GM23338 (cell line): ENCODE data around the gene SLC8A3. TPM values are rescaled to one million over a fixed set of nuclear protein-coding genes. Genes with fewer than 3 reads are reported as not detected.

Source experiments
- ATAC-seq: fragments of 200-7000 bp; cut with Tn5 transposase; 3 replicates; pipeline ENCODE4 v1.9.1; 2020
- DNase-seq: peaks from one replicate; pipeline ENCODE4 v3.0.0-alpha.2; 2015; ENCODE audit warnings: low spot score
- H2AFZ ChIP-seq: fragments of 200-600 bp; sonication (generic); 2 replicates; pipeline ENCODE4 v1.8.0; 2016; ENCODE audit warnings: antibody characterized with exemption, mild to moderate bottlenecking, moderate library complexity
- H3F3A ChIP-seq: fragments of 200-600 bp; sonication (generic); replicated peaks from 2 replicates; pipeline ENCODE4 v1.8.0; 2017; ENCODE audit warnings: antibody characterized with exemption, mixed run types, low read depth
- H3K27ac ChIP-seq: fragments of 200-600 bp; sonication (generic); 2 replicates; pipeline ENCODE4 v1.6.1; 2016; ENCODE audit warnings: low read depth
- H3K27me3 ChIP-seq: fragments of 200-600 bp; sonication (generic); 2 replicates; pipeline ENCODE4 v1.8.0; 2016; ENCODE audit warnings: mild to moderate bottlenecking, mixed run types, moderate library complexity; ENCODE audit not compliant: insufficient read depth
- H3K36me3 ChIP-seq: fragments of 200-600 bp; sonication (generic); 2 replicates; pipeline ENCODE4 v1.8.0; 2016; ENCODE audit warnings: mild to moderate bottlenecking; ENCODE audit not compliant: insufficient read depth
- H3K4me1 ChIP-seq: fragments of 200-600 bp; sonication (generic); 2 replicates; pipeline ENCODE4 v1.8.0; 2016; ENCODE audit warnings: mild to moderate bottlenecking, moderate library complexity; ENCODE audit not compliant: insufficient read depth
- H3K4me2 ChIP-seq: fragments of 200-600 bp; sonication (generic); 2 replicates; pipeline ENCODE4 v1.7.1; 2017; ENCODE audit warnings: mixed run types
- H3K4me3 ChIP-seq: fragments of 200-600 bp; sonication (generic); 2 replicates; pipeline ENCODE4 v1.6.1; 2016; ENCODE audit warnings: mixed run types
- H3K79me2 ChIP-seq: fragments of 200-600 bp; sonication (generic); replicated peaks from 2 replicates; pipeline ENCODE4 v1.8.0; 2017; ENCODE audit warnings: mild to moderate bottlenecking; ENCODE audit not compliant: insufficient read depth
- H3K9me2 ChIP-seq: fragments of 200-600 bp; sonication (generic); 2 replicates; pipeline ENCODE4 v1.8.0; 2017; ENCODE audit not compliant: insufficient read depth
- H4K20me1 ChIP-seq: fragments of 200-600 bp; sonication (generic); replicated peaks from 2 replicates; pipeline ENCODE4 v1.8.0; 2017; ENCODE audit warnings: mild to moderate bottlenecking; ENCODE audit not compliant: insufficient read depth
- H3K27ac Mint-ChIP-seq: 2 replicates; pipeline ENCODE4 v1.8.0; 2020; ENCODE audit warnings: inconsistent platforms, mild to moderate bottlenecking, moderate library complexity, mixed read lengths
- H3K27me3 Mint-ChIP-seq: 3 replicates; pipeline ENCODE4 v1.8.0; 2022; ENCODE audit warnings: low read depth, mild to moderate bottlenecking, moderate library complexity, mixed read lengths, inconsistent platforms; ENCODE audit not compliant: insufficient read depth, poor library complexity
- H3K36me3 Mint-ChIP-seq: 3 replicates; pipeline ENCODE4 v1.8.0; 2021; ENCODE audit warnings: low read depth, mild to moderate bottlenecking, inconsistent platforms, moderate library complexity, mixed read lengths
- H3K4me1 Mint-ChIP-seq: 3 replicates; pipeline ENCODE4 v1.8.0; 2020; ENCODE audit warnings: mild to moderate bottlenecking, inconsistent platforms, mixed read lengths
- H3K4me3 Mint-ChIP-seq: 3 replicates; pipeline ENCODE4 v1.8.0; 2021; ENCODE audit warnings: moderate library complexity, mild to moderate bottlenecking, inconsistent platforms, mixed read lengths
- H3K9me3 Mint-ChIP-seq: 3 replicates; pipeline ENCODE4 v1.8.0; 2020; ENCODE audit warnings: moderate library complexity, mild to moderate bottlenecking, inconsistent platforms, mixed read lengths
- EZH2 ChIP-seq: fragments of 200-600 bp; sonication (generic); IDR thresholded peaks from one replicate; pipeline ENCODE4 v1.8.0; 2017; ENCODE audit warnings: antibody characterized with exemption, mild to moderate bottlenecking, low read depth; ENCODE audit not compliant: unreplicated experiment
- EZH2phosphoT487 ChIP-seq: fragments of 200-600 bp; sonication (generic); IDR thresholded peaks from one replicate; pipeline ENCODE4 v1.8.1; 2018; ENCODE audit warnings: antibody characterized with exemption; ENCODE audit not compliant: unreplicated experiment
- polyA plus RNA-seq: library from polyadenylated mRNA; unstranded; fragments of >200 nt; fragmentation: Nextera tagmentation; extraction: Ambion mirVana; gene quantifications from 2 replicates; pipeline ENCODE4 v1.2.1, GENCODE V29; 2016
- total RNA-seq: library from RNA; depleted of rRNA; stranded (reverse); fragments of >200 nt; shearing (Covaris generic); gene quantifications from 2 replicates; pipeline ENCODE4 v1.2.3, GENCODE V29; 2014
- TF ChIP-seq, protein P1 (sequence below): fragments of 250-450 bp; sonication (Bioruptor Pico); IDR thresholded peaks from 2 replicates; pipeline ENCODE4 v1.5.0; 2020; ENCODE audit warnings: mild to moderate bottlenecking, moderate library complexity
- TF ChIP-seq, protein P2 (sequence below): IDR thresholded peaks from one replicate; pipeline ENCODE4 v1.6.1; 2018; ENCODE audit warnings: antibody characterized with exemption; ENCODE audit not compliant: unreplicated experiment
- TF ChIP-seq, protein P3 (sequence below), 2 experiments: fragments of 200-600 bp in 1 of 2; sonication (generic) in 1 of 2; conservative IDR thresholded peaks; 2 replicates each; pipeline versions ENCODE4 v1.5.1 to v1.6.1; 2016 to 2017; ENCODE audit warnings: antibody characterized with exemption in 2 of 2, low read depth in 2 of 2, mild to moderate bottlenecking in 2 of 2, moderate library complexity in 1 of 2

Gene SLC8A3
- total and polyA plus RNA-seq, 2 experiments from 2014 or later: 0.82 to 2.0 TPM

DNA sequence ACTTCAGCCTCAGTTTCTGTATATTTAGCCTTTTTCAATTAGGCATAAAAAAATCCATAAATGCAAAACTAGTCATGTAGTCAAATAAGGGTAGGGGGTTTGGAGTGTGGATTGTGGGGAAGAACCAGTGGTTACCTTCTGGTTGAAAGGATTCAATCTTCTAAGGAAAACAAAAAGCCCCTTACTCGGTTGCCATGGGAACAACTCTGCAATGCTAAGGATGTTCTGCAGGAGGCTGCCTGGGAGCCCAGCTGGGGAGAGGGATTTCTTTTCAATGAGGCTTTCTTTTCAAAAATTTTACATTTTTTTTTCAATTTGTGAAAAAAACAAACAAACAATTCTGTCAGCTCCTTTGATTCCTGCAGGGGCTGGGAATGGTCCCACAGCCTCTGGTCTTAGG is 67.2 kb downstream of the SLC8A3 start (continued):
- TF ChIP-seq, protein P1, sequence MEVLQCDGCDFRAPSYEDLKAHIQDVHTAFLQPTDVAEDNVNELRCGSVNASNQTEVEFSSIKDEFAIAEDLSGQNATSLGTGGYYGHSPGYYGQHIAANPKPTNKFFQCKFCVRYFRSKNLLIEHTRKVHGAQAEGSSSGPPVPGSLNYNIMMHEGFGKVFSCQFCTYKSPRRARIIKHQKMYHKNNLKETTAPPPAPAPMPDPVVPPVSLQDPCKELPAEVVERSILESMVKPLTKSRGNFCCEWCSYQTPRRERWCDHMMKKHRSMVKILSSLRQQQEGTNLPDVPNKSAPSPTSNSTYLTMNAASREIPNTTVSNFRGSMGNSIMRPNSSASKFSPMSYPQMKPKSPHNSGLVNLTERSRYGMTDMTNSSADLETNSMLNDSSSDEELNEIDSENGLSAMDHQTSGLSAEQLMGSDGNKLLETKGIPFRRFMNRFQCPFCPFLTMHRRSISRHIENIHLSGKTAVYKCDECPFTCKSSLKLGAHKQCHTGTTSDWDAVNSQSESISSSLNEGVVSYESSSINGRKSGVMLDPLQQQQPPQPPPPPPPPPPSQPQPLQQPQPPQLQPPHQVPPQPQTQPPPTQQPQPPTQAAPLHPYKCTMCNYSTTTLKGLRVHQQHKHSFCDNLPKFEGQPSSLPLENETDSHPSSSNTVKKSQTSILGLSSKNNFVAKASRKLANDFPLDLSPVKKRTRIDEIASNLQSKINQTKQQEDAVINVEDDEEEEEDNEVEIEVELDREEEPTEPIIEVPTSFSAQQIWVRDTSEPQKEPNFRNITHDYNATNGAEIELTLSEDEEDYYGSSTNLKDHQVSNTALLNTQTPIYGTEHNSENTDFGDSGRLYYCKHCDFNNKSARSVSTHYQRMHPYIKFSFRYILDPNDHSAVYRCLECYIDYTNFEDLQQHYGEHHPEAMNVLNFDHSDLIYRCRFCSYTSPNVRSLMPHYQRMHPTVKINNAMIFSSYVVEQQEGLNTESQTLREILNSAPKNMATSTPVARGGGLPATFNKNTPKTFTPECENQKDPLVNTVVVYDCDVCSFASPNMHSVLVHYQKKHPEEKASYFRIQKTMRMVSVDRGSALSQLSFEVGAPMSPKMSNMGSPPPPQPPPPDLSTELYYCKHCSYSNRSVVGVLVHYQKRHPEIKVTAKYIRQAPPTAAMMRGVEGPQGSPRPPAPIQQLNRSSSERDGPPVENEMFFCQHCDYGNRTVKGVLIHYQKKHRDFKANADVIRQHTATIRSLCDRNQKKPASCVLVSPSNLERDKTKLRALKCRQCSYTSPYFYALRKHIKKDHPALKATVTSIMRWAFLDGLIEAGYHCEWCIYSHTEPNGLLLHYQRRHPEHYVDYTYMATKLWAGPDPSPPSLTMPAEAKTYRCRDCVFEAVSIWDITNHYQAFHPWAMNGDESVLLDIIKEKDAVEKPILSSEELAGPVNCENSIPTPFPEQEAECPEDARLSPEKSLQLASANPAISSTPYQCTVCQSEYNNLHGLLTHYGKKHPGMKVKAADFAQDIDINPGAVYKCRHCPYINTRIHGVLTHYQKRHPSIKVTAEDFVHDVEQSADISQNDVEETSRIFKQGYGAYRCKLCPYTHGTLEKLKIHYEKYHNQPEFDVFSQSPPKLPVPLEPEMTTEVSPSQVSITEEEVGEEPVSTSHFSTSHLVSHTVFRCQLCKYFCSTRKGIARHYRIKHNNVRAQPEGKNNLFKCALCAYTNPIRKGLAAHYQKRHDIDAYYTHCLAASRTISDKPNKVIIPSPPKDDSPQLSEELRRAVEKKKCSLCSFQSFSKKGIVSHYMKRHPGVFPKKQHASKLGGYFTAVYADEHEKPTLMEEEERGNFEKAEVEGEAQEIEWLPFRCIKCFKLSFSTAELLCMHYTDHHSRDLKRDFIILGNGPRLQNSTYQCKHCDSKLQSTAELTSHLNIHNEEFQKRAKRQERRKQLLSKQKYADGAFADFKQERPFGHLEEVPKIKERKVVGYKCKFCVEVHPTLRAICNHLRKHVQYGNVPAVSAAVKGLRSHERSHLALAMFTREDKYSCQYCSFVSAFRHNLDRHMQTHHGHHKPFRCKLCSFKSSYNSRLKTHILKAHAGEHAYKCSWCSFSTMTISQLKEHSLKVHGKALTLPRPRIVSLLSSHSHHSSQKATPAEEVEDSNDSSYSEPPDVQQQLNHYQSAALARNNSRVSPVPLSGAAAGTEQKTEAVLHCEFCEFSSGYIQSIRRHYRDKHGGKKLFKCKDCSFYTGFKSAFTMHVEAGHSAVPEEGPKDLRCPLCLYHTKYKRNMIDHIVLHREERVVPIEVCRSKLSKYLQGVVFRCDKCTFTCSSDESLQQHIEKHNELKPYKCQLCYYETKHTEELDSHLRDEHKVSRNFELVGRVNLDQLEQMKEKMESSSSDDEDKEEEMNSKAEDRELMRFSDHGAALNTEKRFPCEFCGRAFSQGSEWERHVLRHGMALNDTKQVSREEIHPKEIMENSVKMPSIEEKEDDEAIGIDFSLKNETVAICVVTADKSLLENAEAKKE (CRISPR knock-in tag): no peak
- TF ChIP-seq, protein P2, sequence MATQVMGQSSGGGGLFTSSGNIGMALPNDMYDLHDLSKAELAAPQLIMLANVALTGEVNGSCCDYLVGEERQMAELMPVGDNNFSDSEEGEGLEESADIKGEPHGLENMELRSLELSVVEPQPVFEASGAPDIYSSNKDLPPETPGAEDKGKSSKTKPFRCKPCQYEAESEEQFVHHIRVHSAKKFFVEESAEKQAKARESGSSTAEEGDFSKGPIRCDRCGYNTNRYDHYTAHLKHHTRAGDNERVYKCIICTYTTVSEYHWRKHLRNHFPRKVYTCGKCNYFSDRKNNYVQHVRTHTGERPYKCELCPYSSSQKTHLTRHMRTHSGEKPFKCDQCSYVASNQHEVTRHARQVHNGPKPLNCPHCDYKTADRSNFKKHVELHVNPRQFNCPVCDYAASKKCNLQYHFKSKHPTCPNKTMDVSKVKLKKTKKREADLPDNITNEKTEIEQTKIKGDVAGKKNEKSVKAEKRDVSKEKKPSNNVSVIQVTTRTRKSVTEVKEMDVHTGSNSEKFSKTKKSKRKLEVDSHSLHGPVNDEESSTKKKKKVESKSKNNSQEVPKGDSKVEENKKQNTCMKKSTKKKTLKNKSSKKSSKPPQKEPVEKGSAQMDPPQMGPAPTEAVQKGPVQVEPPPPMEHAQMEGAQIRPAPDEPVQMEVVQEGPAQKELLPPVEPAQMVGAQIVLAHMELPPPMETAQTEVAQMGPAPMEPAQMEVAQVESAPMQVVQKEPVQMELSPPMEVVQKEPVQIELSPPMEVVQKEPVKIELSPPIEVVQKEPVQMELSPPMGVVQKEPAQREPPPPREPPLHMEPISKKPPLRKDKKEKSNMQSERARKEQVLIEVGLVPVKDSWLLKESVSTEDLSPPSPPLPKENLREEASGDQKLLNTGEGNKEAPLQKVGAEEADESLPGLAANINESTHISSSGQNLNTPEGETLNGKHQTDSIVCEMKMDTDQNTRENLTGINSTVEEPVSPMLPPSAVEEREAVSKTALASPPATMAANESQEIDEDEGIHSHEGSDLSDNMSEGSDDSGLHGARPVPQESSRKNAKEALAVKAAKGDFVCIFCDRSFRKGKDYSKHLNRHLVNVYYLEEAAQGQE: no peak
- TF ChIP-seq EZH2phosphoT487 (no peak), EZH2 (no peak)

DNA sequence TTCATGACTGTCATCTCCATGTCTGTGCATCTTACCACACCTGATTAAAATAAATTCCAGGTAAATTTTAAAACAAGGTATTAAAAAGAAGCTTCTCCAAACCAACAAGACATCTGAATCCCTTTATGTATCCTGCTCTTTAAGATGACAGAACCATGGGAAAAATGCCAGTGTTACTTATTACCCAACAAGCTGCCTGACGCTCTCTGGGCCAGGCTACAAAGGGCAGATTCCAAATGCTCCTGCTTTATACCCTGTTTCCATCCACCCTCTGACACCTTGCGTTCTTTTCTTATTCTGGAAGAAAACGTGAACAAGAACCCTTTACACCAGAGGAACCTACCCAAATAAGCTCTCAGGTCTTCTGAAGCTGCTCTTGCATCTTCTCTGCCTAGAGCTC is 70.7 kb downstream of the SLC8A3 start:
- Mint-ChIP-seq H3K27me3 (peaks cover 2% of the 10 kb centered on the region), H3K4me3 (no peak overlapping the region), H3K4me1 (peaks cover 34% of the 10 kb centered on the region), H3K9me3 (no peaks in the 10 kb centered on the region), H3K36me3 (no peaks in the 10 kb centered on the region), H3K27ac (no peak overlapping the region)
- no peaks in the 10 kb centered on the region for H3K79me2 ChIP-seq
- DNase-seq (no peak), ATAC-seq (no peak)
- no peaks in the 10 kb centered on the region for H3K36me3 ChIP-seq
- peaks cover 20% of the 10 kb centered on the region; the same call in 1 of the 2 replicates for H3K9me2 ChIP-seq
- no peaks in the 10 kb centered on the region for H3F3A ChIP-seq
- H4K20me1 ChIP-seq: no peaks in the 10 kb centered on the region
- peaks cover 33% of the 10 kb centered on the region for H3K4me1 ChIP-seq
- H3K4me3 ChIP-seq: no peak overlapping the region
- no peaks in the 10 kb centered on the region for H3K27me3 ChIP-seq
- no peak overlapping the region for H3K27ac ChIP-seq
- H2AFZ ChIP-seq: no peak overlapping the region
- no peak overlapping the region for H3K4me2 ChIP-seq
- TF ChIP-seq, protein P3, sequence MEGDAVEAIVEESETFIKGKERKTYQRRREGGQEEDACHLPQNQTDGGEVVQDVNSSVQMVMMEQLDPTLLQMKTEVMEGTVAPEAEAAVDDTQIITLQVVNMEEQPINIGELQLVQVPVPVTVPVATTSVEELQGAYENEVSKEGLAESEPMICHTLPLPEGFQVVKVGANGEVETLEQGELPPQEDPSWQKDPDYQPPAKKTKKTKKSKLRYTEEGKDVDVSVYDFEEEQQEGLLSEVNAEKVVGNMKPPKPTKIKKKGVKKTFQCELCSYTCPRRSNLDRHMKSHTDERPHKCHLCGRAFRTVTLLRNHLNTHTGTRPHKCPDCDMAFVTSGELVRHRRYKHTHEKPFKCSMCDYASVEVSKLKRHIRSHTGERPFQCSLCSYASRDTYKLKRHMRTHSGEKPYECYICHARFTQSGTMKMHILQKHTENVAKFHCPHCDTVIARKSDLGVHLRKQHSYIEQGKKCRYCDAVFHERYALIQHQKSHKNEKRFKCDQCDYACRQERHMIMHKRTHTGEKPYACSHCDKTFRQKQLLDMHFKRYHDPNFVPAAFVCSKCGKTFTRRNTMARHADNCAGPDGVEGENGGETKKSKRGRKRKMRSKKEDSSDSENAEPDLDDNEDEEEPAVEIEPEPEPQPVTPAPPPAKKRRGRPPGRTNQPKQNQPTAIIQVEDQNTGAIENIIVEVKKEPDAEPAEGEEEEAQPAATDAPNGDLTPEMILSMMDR (conservative IDR thresholded peaks at IDR 0.05; ENCODE audit: low read depth in 2 of 2): no peak
